CD1c-positive myeloid dendritic cell (primary cell): ENCODE results near the gene MYBPH.

Experiments
- DNase-seq: peaks from one replicate; pipeline ENCODE4 v3.0.0-alpha.2; 2016; ENCODE audit errors: extremely low spot score

MYBPH gene, protein sequence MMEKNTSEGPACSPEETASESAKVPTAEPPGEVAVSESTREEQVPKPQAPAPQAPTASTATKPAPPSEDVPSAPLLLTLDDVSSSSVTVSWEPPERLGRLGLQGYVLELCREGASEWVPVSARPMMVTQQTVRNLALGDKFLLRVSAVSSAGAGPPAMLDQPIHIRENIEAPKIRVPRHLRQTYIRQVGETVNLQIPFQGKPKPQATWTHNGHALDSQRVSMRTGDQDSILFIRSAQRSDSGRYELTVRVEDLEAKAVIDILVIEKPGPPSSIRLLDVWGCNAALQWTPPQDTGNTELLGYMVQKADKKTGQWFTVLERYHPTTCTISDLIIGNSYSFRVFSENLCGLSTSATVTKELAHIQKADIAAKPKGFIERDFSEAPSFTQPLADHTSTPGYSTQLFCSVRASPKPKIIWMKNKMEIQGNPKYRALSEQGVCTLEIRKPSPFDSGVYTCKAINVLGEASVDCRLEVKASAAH

DNA sequence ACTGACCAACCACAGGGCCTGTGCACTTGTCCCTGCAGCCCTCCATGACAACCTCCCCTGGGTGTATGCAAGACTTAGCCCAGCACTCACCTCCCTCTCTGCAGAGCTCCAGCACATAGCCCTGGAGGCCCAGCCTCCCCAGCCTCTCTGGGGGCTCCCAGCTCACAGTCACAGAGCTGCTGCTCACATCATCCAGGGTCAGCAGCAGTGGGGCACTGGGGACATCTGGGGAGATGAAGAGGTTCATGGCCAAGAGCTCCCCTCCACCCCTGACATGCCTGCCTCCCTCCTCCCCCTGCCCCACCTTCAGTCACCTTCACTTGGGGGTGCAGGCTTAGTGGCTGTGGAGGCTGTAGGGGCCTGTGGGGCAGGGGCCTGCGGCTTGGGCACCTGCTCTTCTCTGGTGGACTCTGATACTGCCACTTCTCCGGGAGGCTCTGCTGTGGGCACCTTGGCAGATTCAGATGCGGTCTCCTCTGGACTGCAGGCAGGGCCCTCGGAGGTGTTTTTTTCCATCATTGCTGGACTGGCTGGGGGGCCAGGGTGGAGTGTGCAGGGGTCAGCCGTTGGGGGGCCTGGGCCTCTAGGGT is at the start of gene MYBPH:
Gene MYBPH (minus strand): TSS at position 590 of the 590 bp plus-strand sequence. CDS start 71 bp downstream, at position 519.
- DNase-seq: no peak

DNA sequence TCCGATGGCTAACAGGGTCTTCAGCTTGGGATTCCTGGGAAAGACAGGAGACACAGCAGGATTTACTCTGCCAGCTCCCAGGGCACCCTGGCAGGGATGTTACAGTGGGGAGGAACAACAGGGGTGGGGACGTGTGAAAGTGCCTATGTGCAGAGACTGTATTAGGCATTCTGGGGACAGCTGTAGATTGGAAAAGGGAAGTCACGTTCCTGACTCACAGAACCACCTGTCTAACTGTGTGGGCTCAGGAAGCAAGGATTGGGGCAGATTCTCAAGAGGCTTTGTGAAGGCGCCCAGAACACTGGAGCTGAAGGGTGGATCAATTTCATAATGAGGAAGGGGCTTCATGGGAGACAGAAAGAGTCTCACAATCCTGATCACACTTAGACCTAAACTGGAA is 49.4 kb upstream of the MYBPH start:
- peak; percentile 35 for DNase-seq

DNA sequence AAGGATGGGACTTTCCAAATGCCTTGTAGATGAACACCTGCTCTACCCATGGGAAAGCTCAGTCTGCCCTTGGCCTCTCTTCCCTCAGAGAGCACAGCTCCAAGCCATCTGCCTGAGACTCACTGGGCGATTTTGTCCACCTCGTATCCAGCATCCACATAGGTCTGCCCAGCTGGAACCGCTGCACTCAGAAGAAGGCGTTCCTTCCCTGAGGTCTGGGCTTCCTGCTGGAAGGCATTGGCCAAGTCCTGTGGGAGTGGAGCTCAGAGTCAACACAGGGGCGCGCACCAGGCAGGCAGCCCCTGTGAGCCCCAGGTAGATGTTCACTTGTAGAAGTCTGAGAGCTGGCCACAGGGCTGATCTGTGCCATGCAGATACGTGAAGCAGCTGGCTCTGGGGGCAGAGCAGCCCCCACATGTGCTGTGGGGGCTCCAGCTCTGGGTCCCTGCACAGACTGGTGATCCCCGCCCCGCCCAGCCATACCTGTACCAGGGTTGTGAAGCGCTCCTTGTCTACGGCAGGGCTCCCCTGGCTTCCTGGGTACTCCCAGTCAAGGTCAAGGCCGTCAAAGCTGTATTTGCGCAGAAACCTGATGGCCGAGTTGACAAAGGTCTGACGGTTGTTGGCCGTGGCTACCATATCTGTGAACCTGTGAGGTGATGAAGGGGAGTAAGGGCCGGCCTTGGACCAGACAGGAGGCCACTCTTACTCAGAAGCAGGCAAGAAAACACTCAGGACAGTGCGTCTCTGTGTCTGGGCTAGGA is 47.6 kb upstream of the MYBPH start:
- no peak for DNase-seq

DNA sequence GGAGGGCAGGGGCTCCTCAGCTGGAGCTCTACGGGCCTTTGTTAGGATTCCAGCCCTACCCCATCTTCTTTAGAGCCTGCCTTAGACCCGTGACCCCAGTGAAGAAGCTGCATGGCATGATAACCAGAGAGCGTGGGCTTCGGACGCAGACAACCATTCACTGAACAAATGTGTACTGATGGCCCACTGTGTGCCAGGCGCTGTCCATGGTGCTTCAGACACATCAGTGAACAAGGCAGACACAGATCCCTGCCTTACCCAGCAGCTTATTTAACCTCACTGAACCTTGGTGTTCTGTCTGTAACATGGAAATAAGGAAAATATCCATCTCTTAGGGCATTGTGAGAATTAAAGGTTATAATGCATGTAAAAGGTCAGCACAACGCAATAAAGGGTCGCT is 44.3 kb upstream of the MYBPH start:
- no peak for DNase-seq

DNA sequence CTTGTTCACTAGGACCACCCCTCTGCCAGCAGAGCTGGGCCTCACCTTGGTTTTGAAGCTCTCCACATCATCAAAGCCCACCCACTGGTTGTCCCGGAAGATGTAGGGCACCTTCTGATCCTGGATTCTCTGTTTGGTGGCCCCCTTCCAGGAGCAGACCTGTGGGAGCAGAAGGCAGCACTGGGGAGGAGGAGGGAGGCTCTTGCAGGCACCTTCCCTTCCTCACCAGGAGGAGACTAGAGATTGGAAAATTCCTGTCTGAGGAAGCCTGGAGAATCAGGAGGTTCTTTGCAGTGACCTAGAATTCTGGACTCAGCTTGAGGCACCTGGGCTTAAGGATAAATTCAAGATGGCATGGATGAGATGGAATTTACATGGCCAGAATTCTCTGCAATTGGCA is 43.5 kb upstream of the MYBPH start:
- no peak for DNase-seq

DNA sequence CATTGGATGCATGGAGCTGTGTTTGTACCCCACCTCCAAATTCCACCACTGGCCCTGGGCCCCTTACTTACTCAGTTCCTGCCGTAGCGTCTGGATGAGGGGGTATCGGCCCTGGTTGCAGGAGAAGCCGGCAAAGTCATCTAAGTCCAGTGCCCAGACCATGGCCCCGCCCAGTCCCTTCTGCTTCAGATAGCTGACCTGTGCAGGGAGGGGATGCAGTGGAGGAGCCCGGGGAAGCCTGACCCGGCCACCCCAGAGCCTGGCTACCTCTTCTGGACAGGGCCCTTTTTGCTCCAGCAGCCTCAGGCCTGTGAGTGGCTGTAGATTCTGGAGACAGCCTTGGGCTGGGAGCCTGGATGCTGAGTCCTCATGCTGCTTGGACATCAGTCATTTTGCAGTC is 42.0 kb upstream of the MYBPH start:
- no peak for DNase-seq

DNA sequence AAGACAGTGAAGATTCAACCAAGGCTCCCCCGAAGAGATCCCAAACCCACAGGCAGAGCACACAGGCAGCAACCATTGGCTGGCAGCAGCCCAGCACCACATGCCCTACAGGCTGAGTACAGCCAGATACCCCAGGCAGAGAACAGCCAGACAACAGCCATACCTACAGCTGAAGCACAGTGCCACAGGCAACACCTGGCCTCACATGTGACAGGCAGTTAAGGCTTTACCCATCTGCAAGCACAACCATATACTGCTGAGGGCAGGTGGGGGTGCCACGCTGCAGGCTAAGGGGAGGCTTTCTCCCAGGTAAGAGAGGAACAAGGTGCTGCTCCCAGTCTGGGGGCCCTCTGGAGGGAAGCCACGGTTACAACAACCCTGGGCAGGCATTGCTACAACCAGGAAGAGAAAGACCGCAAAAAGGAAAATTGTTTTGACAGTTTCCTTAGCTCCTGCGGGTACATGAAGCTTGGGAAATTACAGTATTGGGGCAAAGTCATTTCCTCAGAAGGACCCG is 41.6 kb upstream of the MYBPH start:
- no peak for DNase-seq

DNA sequence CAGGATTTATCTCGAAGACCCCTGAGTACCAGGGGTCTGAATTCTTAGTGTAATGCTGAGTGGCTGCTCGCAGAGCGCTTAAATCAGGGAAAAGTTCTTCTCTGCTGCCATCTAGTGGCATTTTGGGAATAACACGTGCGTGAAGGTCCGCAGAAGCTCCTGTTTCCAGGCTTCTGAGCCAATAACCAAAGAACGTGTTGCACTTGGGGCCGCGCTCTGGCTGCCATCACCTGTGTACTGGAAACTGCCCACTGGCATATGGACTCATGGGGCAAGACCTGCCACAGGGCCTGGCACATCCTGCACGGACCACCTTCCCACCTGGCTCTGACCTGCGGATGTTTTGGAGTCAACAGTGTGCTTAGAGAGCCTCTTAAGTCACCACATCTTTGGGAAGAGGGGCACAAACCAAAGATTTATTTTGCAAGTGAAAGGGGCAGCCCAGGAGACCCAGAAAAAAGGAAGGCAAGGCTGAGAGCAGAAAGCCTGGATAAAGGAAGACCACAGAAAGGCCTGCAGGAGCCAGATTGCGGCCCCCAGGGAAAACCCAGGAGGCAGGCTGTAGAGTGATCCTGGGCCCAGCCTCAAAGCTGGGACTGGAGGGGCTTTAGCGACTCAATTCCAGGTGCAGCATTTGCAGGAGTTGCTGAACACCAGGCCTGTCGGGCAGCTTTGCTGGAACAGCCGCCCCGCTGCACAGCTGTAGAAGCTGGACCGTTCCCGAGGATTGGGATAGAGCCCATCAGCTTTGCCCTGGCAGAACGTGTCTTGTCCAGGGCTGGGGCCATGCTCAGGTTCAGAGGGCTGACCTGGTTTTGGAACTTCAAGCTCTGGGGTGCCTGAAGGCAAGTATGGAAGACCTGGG is 40.9 kb upstream of the MYBPH start:
- DNase-seq: peak; percentile 84

DNA sequence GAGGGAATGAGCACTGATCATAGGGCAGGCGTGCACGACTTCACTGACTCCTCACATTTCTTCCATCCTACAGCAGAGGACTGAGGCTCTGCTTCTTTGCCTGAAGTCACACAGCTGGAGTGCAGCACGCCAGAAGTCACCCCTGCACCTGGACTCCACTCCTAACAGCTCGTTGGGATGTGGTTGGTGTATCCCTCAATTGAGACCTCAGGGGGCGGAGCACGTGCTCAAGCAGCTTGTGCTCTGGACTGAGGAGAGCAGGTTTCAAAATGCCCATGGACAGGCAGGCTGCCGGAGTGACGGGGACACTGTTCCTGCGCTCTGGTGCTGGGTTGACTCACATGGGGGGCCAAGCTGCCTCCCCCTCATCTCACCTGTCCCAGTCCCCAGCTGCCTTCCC is 39.9 kb upstream of the MYBPH start:
- DNase-seq: no peak

DNA sequence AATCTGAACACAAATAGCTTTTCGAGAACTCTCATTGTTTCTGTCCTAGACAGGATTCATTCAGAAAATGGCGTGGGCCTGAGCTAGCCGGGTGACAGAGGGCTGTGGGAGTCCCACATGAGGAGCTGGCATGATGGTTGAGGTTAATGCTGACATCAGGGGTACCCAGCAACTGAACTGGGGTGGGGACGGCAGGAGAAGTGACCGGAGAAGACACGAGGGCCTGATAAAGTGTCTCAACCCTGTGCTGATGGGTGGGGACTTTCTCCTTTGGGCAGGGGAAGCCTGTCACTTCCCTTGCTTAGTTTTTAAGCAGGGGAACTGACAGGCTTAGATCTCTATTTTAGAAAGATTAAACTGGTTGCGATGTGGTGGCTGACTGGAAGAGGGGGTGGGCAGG is 39.2 kb upstream of the MYBPH start:
- peak; percentile 60 for DNase-seq

DNA sequence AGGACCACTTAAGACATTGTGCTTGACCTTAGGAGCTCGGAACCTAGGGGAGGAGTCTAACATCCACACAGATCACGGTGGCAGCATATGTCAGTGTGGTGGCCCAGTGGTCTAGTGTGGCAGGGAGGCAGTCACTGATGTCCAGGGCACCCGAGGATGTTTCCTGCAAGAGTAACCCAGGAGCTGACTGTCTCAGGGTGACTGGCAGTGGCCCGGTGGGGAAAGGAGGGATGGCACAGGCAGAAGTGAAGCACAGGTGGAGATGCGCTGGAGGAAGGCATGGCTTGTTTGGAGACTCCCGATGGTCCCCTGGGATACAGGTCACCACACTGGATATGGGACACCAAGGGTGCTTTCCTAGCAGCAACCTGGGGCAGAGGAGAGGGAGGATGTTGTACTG is 37.5 kb upstream of the MYBPH start:
- DNase-seq: no peak

DNA sequence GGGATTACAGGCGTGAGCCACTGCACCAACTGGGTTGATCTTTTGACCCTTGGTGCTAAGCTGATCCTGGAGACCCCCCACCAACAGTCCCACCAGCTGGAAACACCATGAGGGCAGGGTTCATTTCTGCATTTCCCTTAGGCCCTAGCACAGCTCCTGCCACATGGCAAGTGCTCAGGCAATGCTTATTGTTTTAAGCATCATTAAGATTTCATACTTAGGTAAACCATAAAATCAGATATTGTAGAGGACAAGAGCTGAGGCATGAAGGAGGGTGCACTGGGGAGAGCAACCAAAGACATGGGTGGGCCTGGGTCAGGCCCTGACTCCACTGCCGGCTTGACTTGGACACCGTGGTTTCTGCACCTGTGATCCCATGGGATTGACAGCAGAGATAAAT is 36.2 kb upstream of the MYBPH start:
- no peak for DNase-seq

DNA sequence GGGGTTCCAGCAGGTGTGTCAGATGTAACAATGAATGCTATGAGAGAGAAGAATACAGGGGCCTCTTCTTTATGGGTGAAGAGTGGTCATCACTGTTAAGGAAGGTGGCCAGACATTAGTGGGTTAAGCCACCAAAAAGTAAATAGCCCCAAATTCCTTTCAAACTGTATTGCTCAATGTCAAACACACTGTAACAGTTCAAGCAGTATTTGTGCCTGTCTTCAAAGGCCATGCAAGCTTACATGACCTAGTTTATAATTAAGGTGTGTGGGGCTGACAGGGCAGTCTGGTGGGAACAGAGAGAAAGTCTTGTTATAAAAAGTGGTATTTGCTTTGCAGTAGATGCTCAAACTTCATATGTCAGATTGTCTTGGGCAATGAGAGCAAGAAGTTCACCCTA is 35.4 kb upstream of the MYBPH start:
- no peak for DNase-seq

DNA sequence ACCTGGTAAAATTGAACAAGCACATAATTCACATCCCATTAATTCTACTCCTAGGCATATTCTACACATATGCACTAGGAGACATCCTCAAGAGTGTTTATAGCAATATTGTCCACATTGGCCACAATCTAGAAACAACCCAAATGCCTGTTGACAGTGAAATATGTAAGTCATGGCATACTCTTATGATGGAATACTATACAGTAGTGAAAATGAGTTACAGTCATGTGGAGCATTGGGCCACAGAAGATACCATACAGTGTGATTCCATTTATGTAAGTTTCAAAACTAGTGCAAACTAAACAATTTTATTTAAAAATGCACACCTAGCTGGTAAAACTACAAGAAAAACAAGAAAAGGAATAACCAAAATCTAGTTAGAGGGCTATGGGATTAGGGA is 34.7 kb upstream of the MYBPH start:
- no peak for DNase-seq

DNA sequence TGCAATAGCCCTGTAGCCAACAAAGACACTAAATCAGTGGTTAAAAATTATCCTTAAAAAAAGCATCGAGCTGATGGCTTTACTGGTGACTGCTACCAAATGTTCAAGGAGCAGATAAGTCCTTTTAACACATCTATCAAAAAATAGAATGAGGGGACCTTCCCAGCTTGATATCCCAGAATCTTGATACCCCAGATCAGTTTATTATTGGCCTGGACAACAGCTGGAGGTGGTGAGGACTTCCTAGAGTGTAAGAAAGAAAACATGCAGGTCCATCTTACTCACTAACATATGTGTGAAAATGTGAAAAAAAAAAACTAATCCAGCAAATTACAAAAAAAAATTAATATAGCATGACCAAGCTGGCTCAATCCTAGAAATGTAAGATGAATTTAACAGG is 32.6 kb upstream of the MYBPH start:
- no peak for DNase-seq

DNA sequence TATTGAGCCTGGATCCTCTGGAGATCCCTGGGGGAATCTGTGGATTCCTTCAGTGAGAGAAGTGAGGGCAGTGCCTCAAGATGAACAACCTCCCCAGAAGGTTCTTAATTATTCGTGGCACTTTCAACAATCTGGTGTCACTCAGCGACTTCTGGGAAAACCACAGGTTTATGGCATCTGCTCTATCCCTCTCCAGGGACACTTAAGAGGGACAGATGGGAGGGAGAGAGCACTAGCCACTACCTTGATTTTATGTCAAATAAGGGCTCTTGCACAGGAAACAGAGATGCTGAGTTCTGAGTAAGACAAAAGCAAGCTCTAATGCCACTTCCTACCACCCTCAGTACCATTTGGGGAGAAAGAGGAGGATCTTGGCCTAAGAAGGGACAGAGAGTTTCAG is 32.1 kb upstream of the MYBPH start:
- no peak for DNase-seq

DNA sequence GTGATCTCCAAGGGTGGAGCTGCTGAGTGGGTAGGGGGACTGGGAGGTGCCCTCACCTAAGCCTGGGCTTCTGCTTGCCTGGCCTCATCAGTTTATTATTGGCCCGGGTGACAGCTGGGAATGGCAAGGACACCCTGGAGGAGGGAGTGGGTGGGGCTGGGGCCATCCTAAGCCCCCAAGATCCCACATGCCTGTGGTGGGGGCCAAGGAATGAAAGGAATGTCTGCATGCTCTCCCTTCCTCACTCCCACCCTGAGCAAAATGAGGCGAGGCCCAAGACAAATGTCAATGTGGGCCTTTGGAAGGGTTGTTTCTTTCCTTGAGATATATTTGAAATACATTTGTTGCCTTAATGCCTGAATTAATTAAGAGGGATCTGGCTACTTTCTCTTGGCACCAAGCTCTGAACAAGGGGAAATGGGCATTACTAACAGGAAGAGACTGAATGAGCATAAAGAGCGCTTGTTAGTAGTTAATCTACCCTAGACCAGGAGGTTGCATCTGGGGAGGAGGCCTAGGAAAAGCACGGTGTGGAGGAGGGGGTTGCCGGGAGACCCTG is 30.6 kb upstream of the MYBPH start:
- DNase-seq: no peak

DNA sequence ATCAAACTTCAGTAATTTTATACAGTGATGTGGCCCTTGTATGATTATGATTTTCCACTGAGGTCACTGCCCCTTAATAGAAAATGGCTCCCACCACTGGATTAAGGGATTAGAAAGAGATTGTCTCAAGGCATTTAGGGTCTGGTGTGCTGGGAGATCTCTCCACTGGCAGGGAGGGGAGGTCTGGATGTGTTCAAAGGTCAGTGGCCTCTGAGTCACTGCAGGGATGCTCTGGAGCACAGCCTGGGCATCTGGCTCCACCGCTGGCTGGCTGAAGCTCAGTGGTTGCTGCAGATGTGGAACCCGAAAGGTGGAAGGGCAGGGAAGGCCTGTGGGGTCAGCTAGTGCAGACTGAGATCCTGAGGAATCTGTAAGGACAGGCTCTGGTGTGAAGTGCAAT is 29.1 kb upstream of the MYBPH start:
- DNase-seq: no peak

DNA sequence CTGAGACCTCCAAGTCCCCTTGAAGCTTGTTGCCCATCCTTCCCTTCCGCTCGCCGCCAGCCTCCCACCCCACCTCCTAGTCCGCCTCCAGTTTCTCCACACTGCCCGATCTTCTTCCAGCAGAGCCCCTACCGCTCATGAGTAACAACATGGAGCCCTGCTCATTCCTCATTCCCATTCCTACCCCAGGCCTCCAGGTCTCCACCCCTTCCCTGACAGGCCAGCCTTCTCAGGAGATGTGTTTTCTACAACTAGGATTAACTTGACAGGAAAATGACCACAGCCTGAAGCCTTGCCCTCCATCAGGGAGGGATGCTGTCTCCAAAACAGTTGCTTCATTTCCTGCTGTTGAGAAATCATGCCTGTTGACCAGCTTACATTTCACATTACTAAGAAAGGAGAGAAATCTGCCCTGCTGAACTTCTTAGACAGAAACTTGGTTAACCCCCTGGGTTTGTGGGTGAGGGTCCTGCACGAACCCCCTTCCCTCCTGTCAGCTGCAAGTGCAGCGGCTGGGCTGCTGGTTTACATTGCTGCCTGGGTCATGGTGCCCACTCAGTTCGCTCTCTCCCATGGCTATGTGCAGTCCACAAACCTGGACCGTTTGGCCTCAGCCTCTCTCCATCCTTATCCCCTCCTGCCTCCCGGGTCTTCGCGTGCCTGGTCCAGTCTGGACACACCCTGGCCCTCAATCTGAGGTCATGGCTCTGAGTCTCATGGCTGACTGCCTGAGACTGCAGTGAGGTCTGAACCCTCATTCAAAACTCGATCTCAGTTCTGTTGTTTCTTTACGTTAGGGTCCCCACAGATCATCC is 27.0 kb upstream of the MYBPH start:
- DNase-seq: peak; percentile 61

DNA sequence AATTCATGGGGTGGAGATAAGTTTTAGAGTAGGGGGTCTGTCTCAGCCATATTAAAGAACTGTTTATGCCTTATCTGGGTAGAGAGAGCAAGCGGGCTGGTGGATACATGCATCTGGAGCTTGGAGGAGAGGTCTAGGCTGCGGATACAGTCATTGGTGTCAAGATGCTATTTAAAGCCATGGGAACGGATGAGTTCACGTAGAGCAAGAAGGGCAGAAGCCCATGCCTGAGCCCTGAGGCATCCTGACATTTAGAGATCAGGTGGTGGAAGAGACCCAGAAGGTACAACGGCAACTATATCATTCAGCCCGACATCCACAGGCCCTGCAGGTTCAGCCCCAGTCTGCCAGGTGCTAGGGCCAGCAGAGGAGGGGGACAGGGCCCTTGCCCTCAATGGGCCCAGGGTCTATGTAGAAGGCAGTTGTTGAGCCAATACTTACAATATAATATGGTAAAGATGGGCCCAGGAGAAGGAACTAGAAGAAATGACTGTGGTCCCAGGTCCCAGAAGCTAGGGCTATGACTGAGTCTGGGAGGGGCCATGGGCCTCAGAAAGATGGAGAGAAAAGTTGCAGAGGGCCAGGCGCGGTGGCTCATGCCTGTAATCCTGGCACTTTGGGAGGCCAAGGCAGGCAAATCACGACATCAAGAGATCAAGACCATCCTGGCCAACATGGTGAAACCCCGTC is 26.0 kb upstream of the MYBPH start:
- no peak for DNase-seq
